SW 1271 (cell line): ENCODE data around the gene ELN.

Experiments used
- DNase-seq, 2 experiments: peaks; one replicate each; lab custom pipeline; 2025; lab: John Stamatoyannopoulos, UW

The ELN gene

GRCh38 chr7:74063646-74064045 lies 35.7 kb downstream of the ELN start:
- DNase-seq = no peak

GRCh38 chr7:74064696-74065095 lies 36.7 kb downstream of the ELN start:
- no peak for DNase-seq

- DNase-seq = no peak
Measured at GRCh38 chr7:74066626-74067025, 38.7 kb downstream of the ELN start.

GRCh38 chr7:74068378-74069085 lies 40.6 kb downstream of the ELN start:
- DNase-seq = no peak

- no peak for DNase-seq
Measured at GRCh38 chr7:74069086-74069541, 41.1 kb downstream of the ELN start.

GRCh38 chr7:74069790-74070618 lies 42.0 kb downstream of the ELN start:
- DNase-seq = no peak

GRCh38 chr7:74070619-74070921 lies 42.6 kb downstream of the ELN start:
- no peak for DNase-seq

- no peak for DNase-seq
Measured at GRCh38 chr7:74071121-74071520, 43.1 kb downstream of the ELN start.

GRCh38 chr7:74074770-74075169 lies 46.8 kb downstream of the ELN start:
- DNase-seq = no peak

GRCh38 chr7:74078461-74078860 lies 50.5 kb downstream of the ELN start:
- DNase-seq = no peak

GRCh38 chr7:74082770-74083116 lies 54.8 kb downstream of the ELN start:
- DNase-seq = no peak

GRCh38 chr7:74083117-74083876 lies 55.3 kb downstream of the ELN start, which contains the start of gene LIMK1:
Gene LIMK1, plus strand, starts transcription at chr7:74083804. Its CDS starts 187 bp downstream, at chr7:74083991.
- peak in 1 of 2 experiments; percentile 58 for DNase-seq

GRCh38 chr7:74083928-74084721 lies 56.2 kb downstream of the ELN start:
- peak in 1 of 2 experiments; percentile 30 for DNase-seq

- DNase-seq = no peak
Measured at GRCh38 chr7:74084722-74085578, 57.0 kb downstream of the ELN start.

- no peak for DNase-seq
Measured at GRCh38 chr7:74087791-74088453, 59.9 kb downstream of the ELN start.

GRCh38 chr7:74092321-74092963 lies 64.5 kb downstream of the ELN start:
- DNase-seq = no peak

GRCh38 chr7:74092964-74093471 lies 65.0 kb downstream of the ELN start:
- no peak for DNase-seq

- DNase-seq = no peak
Measured at GRCh38 chr7:74093671-74094223, 65.8 kb downstream of the ELN start.
